Sigmoid colon (tissue), 4 donors: ENCODE results near the gene INSL6.

Experiments used
- CTCF ChIP-seq, 4 experiments: fragments of 450-650 bp in 3 of 4; fragments of 200-600 bp in 1 of 4; IDR thresholded peaks; one replicate each; pipeline ENCODE4 v1.5.1; 2016 to 2019; ENCODE audit warnings: antibody characterized with exemption in 4 of 4, mild to moderate bottlenecking in 3 of 4, moderate library complexity in 2 of 4
- EP300 ChIP-seq, 4 donors: sonication (generic); formaldehyde crosslinking; IDR thresholded peaks; one replicate each; pipeline ENCODE4 v1.6.1; 2017; ENCODE audit warnings: antibody characterized with exemption in 4 of 4
- POLR2AphosphoS5 ChIP-seq, 4 donors: sonication (generic); formaldehyde crosslinking; IDR thresholded peaks; one replicate each; pipeline ENCODE4 v1.6.1; 2017; ENCODE audit warnings: antibody characterized with exemption in 4 of 4

GRCh38 chr9:5231212-5231611 lies 45.8 kb upstream of the INSL6 start, which contains the start of gene INSL4:
- no peak for TF ChIP-seq EP300 (IDR thresholded peaks at IDR 0.05)
- no peak for TF ChIP-seq CTCF (IDR thresholded peaks at IDR 0.05)
- no peak for TF ChIP-seq POLR2AphosphoS5 (IDR thresholded peaks at IDR 0.05)
